Putamen (tissue), 1 donor: ENCODE data around the gene SUB1.
A peak's percentile ranks its signal among the peaks of the same experiment; 100 is the strongest.
"Not testable (repeated sequence)": the region's sequence is repeated elsewhere in the genome, so short reads cannot be mapped to it uniquely, and the experiment has no call there.

Source experiments
- DNase-seq: peaks from one replicate; pipeline ENCODE4 v3.0.0-alpha.2; 2016; ENCODE audit warnings: low spot score

Gene SUB1

DNA sequence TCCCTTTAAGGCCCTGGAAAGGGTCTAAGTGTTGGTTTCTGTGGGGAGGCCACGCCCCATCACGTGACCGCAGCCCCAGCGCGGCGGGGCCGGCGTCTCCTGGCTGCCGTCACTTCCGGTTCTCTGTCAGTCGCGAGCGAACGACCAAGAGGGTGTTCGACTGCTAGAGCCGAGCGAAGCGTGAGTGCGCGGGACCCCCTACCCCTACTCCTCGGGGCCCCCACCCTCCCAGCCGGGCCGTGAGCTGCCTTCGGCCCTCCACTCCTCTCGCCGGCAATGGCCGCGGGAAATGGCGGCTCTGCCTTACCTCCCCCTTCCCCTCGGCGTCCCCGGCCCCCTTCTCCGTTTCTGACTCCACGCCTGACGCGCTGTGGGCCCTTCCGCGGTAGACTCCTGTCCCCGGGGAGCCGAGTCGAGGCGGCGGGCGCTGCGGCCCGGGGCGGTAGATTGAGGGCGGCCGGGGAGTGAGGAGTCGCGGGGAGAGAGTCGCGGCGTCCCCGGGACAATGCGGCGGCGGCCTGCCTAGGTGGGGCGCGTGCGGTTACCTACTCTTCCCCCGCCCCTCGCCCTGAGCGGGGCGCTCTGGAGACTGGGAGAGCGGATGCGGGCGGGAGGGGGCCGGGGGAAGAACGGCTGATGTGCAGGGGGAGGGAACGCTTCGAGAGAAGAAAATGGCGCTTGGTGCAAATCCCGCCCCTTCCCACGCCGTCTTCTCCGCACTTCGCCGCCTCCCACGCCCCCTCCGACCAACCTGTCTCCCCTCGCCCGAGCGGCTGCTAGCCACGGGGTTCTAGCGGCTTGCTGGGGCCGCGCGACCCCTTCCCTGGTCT lies at the start of gene SUB1:
SUB1 (plus strand) TSS at position 112 of the 830 bp plus-strand sequence. CDS start 2,956 bp downstream, outside the sequence.
- peak; percentile 94 for DNase-seq

DNA sequence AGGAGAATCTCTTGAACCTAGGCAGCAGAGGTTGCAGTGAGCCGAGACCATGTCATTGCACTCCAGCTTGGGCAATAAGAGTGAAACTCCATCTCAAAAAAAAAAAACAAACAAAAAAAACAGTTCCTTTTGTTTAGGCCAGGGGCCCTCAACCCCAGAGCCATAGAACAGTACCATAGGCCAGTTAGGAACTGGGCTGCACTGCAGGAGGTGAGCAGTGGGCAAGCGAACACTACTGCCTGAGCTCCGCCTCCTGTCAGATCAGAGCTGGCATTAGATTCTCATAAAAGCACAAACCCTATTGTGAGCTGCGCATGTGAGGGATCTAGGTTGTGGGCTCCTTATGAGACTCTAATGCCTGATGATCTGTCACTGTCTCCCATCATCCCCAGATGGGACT lies 49.1 kb upstream of the SUB1 start:
- no peak for DNase-seq

DNA sequence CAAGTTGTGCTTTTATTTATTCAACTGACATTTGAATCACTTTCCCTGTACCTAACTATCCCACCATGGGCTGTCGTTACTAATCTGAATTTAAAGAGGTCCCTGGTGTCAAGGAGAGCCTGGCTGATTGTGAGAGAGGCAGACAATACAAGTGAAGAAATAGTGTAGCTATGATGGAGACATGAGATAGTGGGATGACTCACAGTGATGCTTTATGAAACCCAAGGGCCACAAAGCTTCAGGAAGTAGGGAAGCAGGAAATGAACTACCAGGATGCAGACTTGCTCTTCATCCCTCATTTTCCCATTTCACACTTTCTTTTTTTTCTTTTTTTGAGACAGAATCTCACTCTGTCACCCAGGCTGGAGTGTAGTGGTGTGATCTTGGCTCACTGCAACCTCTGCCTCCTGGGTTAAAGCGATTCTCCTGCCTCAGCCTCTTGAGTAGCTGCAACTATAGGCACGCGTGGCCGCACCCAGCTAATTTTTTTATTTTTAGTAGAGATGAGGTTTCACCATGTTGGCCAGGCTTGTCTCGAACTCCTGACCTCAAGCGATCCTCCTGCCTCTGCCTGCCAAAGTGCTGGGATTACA lies 47.8 kb upstream of the SUB1 start:
- DNase-seq: not testable (repeated sequence)

DNA sequence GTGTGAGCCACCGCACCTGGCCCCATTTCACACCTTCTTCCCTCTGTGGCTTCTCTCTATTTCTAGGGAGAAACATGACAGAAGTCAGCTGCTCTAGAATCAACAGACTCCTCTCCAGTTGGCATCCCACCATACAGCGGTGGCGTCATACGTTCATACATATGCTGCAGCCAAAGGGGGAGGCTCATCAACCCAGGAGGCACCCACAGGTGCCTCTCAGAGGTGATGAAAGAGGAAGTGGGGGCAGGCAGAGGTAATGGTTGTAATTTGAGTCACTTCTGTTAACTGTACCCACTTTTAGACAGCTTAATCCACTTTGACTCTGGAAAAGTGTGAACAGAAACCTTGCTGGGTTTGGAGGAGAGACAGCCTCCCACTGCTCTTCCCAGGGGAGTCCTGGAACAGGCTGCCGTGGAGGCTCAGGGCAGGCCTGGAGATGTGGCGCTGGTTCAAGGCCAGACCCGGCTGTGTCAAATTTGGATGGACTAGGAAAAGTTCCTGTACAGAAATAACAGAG lies 47.3 kb upstream of the SUB1 start:
- DNase-seq: peak; percentile 45

DNA sequence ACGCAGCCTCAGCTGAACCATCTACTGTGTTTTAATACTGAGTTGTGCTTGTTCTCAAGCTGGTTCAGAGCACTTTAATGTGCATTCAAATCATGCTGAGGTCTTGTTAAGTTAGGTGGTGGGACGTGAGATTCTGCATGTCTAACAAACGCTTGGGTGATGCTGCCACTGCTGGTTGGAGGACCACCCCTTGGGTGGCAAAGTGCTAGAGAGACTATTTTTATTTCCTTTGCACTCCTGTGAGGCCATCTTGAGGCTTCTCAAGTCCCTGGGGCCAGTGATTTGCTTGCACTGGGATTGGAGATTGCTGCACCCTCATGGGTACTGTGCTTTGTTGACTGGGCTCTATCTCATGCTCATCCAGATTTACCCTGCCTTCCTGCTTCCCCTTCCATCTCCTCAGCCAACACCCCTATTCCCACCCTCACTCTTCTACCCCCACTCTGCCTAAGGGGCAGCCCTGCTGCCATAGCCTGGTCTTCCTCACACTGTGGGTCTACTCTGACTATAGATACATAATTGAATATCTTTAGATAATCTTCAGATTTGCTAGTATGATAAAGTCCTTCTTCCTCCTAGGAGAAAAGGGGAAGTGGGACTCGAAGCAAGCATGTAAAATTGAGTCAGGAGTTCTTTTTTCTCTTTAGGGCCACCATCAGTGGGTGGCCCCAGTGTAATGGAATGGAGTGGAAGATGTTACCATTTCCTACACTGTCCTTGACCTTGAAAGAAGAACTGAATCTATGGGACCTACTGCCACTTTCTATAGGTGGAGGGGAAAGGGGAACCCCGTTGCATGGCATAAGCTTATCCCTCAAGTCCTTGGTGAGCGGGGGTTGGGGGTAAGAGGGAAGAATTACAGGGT lies 45.1 kb upstream of the SUB1 start:
- DNase-seq: no peak

DNA sequence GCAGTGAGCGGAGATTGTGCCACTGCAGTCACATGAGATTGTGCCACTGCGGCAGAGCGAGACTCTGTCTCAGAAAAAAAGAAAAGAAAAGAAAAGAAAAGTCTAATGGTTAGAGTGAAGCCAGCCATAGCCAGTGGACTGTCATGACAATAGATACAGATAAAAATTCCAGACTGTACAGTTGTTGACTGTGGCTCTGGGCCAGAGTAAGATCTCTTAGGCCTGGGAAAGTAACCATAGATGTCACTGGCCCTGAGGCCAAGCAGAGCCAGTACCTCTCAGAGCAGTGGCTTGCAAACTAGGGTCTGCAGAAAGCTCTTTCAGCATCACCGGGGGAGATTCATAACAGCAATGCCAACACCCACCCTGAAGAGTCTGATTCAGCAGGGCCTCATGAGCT lies 44.1 kb upstream of the SUB1 start:
- no peak for DNase-seq

DNA sequence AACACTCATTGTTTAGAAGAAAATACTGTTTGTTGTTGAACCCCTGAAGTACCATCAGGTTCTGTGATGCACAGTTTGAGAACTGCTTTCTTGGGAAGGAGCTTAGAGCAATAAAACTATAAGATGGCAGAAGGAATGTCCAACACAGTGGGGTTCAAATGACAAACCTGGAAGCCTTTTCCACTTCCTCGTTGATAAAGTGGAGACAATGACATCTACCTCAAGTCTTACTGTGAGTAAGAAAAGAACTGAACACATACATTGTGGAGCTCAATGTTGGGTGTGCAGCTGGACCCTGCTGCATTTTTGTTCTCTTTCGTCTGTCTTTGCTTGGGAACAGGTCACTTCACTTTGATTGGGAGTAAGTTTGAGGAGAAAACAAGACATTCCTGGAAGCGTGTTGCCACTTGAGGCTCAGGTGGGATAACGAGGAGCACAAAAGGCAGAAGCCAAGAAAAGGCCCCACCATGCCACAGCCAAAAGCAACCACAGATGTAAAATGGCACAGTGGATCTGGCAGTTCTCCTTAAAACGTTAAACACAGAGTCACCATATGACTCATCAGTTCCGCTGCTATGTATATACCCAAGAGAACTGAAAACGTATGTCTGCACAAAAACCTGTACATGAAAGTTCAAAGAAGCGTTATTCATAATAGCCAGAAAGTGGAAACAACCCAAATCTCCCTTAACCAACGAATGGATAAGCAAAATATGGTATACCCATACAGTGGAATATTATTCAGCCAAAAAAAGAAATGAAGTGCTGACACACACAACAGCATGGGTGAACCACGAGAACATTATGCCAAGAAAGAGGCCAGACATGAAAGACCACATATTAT lies 42.9 kb upstream of the SUB1 start:
- no peak for DNase-seq

DNA sequence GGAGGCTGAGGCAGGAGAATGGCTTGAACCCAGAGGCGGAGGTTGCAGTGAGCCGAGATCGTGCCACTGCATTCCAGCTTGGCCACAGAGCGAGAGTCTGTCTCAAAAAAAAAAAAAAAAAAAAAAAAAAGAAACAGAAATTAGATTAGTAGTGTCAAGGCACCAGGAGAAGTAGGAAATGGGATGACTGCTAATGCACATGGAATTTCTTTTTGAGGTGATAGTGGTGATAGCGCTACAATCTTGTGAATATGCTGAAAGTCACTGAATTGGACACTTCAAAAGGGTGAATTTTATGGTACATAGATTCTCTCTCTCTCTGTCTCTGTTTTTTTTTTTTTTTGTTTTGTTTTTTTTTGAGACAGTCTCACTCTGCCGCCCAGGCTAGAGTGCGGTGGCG lies 42.1 kb upstream of the SUB1 start:
- DNase-seq: no peak

DNA sequence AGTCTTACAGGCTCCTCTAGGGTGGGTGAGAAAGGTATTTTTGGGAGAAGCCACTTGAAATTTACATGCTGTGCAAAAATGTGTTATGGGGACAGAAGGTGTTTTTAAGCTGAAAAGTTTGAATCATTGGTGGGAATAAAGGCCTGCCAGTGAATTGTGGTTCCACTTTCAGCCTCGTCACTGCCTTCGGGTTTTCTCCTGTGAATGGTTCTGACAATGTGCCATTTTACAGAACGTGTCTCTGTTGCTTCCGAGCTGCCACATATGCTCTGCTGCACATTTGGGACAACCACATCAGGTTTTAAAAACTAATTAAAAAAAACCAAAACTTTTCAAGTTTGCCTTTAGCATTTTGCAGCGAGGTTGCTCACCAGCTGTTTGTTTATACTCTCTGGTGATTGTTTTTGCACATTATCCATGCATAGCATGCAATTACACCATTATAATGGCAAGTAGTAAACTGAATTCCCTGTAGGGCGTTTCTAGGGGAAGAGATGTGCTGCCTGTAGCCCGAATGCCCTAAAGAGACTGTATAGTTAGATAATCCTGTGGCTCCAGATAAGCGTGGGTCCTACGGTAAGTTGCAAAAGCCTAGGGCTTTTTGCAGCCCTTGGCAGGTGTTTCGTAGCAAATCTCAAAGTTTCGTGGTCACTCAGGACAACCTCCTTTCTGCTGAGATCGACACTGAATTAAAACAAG lies 40.1 kb upstream of the SUB1 start:
- DNase-seq: no peak

DNA sequence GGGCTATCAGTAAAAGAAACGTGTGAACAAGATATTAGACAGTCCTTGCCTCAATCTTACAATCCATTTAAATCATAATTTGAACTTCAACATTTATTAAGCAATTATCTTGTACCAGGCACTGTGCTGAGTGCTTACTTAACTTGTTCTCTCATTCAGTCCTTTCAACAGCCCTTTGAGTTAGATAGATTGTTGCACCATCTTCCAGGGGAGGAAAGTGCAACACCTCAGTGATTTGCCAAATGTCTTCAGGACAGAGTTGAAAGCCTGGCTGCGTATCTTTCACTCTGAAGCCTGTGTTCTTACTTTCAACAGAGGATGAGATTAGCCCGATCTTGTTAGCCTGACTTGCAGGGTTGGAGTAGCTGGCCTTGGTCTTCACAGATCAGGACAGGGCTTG lies 34.2 kb upstream of the SUB1 start:
- no peak for DNase-seq

DNA sequence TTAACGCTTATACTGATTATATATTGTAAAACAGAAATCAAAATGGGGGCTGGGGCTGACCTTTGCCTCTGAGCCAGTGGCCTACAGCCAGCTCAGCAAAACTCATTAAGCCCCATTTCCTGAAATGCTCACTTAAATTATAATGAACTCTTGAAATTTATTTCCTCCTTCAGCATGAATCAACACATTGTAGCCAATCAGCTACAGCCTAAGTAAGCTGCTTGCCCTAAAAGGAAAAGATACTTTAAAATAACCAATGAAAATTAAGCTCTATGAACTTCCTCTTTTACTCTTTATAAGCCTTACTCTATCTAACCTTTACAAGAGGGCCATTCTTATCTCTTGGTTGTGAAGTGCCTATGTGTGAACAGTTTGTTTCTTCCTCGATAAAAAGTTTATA lies 33.5 kb upstream of the SUB1 start:
- DNase-seq: no peak

DNA sequence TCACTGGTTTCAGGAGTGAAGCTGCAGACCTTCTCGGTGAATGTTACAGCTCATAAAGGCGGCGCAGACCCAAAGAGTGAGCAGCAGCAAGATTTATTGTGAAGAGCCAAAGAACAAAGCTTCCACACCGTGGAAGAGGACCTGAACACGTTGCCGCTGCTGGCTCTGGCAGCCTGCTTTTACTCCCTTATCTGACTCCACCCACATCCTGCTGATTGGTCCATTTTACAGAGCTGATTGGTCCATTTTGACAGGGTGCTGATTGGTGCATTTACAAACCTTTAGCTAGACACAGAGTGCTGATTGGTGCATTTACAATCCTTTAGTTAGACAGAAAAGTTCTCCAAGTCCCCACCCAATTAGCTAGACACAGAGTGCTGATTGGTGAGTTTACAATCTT lies 32.9 kb upstream of the SUB1 start:
- DNase-seq: not testable (repeated sequence)

DNA sequence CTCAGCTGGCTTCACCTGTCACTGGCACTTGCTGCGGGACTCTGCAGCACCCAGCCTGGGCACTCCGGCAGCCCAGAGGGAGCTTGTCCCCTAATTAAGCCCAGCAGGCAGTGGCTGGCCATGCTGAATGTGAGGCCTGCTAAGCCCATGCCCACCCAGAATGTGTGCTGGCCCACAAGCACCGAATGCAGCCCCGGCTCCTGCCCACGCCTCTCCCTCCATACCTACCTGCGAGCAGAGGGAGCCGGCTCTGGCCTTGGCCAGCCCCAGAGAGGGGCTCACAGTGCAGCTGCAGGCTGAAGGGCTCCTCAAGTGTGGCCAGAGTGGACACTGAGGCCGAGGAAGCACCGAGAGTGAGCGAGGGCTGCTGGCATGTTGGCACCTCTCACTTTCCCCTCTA lies 32.4 kb upstream of the SUB1 start:
- DNase-seq: no peak

DNA sequence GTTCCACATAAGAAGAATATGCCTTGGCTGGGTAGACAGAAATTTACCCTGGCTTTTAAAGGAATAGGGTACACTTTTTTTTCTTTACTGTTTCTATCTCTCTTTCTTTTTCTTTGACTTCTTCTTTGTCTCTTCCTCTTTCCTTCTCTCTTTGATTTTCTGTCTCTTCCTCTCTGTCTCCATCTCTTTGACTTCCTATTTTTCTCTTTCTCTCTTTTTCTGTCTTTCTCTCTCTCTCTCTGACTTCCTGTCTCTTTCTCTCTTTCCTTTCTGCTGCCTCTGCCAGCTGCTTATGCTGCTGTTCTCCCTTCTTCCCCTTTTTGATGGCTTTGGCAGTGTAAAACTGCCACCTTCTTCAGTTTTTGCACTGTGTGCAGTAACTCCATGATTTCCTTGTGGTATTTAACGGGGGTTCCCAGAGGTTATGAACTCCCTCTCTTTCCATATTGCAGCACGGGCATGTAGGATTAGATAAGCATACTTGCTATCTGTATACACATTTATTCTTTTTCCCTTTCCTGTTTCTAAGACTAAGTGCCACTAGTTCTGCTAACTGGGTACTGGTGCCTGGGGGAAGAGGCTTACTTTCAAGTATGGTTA lies 31.1 kb upstream of the SUB1 start:
- not testable (repeated sequence) for DNase-seq

DNA sequence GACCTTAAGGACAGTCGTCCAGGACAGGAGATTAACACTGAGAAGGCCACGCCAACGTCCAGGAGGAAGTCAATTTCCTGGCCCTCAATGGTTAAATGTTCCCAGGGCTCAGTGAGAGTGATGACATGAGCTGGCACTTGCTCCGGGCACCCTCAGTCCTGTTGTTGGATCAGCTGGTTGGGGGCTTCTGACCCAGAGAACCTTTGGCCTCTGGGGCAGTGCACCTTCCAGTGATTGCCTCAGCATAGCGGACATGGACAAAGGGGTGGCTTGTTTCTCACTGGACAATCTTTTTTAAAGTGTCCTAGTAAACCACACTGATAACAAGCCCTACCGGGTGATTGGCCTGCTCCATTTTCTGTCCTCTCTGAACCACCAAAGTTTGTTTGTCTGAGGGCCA lies 28.8 kb upstream of the SUB1 start:
- not testable (repeated sequence) for DNase-seq

DNA sequence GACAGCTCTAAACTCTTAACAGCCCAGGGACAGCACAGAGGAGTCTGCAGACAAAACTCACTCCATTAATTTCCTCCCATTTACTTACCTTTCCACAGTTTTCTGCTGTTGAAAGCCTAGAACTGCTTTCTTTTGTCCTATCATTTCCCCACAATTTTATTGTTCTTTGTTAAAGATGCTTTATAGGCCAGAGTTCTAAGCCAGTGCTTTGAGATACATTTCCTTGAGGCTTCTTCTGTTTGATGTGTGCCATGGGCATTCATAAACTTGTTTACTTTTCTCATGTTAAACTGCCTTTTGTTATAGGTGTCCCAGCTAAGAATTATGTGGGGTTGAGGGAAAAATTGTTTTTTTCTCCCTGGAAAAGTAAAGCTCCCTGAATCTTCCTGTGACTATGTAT lies 25.9 kb upstream of the SUB1 start:
- no peak for DNase-seq

DNA sequence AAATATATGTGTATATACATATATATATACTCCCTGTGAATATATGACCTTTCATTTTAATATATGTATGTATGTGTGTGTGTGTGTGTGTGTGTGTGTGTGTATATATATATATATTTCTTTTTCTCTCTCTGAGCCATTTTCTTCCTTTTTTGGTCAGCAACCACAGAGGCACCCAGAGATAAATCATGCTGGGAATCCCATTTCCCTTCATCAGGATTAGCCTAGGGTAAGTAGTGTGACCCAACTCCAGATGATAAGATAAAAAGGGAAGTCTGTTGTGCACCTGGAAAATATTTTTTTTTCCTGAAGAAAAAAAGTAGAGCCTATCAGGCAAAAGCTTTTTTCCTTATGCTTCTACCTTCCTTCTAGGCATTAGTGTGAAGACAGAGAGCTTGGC lies 25.4 kb upstream of the SUB1 start:
- no peak for DNase-seq

DNA sequence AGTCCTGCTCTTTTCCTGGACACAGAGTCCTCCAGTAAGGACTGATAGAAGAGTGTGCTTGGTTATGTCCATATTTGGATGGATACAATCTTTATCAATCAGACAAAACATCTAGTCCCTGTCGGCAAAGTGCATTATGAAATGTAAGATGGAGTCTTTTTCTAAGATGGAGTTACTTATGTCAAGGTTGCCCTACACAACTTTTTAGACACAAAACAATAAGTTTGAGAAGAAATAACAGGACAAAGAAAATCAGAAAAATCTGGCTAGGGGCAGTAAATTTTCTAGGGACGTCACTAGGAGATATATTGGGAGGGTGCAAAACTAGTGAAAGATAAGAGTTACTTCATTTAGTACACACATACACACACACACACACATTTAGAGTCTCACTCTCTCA lies 23.3 kb upstream of the SUB1 start:
- no peak for DNase-seq

DNA sequence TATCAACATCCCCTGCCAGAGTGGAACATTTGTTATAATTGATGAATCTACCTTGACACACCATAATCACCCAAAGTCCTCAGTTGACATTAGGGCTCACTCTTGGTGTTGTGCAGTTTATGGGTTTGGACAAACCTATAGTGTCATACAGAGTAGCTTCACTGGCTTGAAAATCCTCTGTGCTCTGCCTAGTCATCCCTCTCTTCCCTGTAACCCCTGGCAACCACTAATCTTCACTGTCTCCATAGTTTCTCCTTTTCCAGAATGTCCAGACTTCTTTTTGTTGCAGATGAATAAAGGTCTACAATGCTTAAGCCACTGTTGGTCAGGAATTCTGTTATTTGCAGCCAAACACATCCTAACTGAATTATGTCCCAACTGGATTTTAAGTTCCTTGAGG lies 22.5 kb upstream of the SUB1 start:
- DNase-seq: no peak

DNA sequence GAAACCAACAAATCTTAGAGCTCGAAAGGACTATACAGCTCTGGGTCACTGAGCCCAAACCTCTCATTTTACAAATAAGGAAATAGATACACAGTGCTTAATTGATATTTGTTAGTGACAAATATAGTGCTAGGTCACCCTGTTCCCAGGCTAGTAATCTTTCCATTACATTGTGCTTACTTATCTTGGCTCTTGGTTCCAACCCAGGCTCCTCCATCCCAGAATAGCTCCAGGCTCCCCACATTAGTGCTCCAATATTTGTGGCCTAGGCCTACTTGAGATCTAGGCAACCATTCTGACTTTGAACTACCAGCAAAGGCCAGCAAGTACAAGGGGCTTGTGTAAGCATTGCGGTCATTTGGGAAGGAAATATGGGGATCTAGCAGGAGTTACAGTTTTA lies 21.7 kb upstream of the SUB1 start:
- no peak for DNase-seq

DNA sequence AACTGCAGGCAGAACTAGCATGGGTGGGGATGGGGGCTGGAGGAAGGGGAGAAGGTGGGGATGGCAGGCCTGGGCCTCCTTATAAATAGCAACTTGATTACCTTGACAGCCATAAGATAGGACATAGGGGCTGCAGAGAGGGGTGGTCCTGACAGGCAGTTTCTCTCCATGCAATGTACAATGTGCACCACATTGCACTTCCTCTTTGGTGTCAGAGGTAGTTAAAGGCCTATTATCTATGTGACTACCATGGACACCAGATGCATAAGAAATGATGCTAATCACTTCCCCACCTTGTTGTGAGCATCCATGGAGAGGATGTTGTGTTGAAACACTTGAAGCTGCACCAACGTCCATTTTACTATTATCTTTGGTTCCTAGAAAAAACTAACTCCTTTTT lies 20.2 kb upstream of the SUB1 start:
- no peak for DNase-seq
